ENCODE results near the gene PDCD4. TPM values are rescaled to one million over a fixed set of nuclear protein-coding genes. Genes with fewer than 3 reads are reported as not detected.

PDCD4 gene
- total and polyA plus RNA-seq, 2 of the 13 experiments (the other 11 are each of a cell fraction or from before 2014, with no cell fraction given), result 22.8 to 56.2 TPM

GRCh38 chr10:110918643-110919348 is 47.1 kb downstream of the PDCD4 start, which contains the start of gene BBIP1 (continued):
- 0 out of 2 replicates have a peak, but pooled peaks have one; percentile 11 for TF ChIP-seq TFDP1 (CRISPR knock-in tag; IDR thresholded peaks at IDR 0.05; ENCODE audit: borderline replicate concordance)
- TF ChIP-seq IRF9 (CRISPR knock-in tag; IDR thresholded peaks at IDR 0.05; ENCODE audit: borderline replicate concordance), result no peak; the same call in 1 of the 2 replicates
- TF ChIP-seq PRMT3 (CRISPR knock-in tag; IDR thresholded peaks at IDR 0.05; ENCODE audit: borderline replicate concordance, low read depth), result no peak
- TF ChIP-seq CBX1 (IDR thresholded peaks at IDR 0.05; ENCODE audit: low read depth), result peak; percentile 1
- no peak for TF ChIP-seq ZNF629 (CRISPR knock-in tag; conservative IDR thresholded peaks at IDR 0.05)
- no peak for TF ChIP-seq SMC3 (IDR thresholded peaks at IDR 0.05; ENCODE audit: low read length)
- no peak; the same call in 1 of the 2 replicates for TF ChIP-seq FOXA3 (CRISPR knock-in tag; IDR thresholded peaks at IDR 0.05)
- TF ChIP-seq ZNF709 (CRISPR knock-in tag; IDR thresholded peaks at IDR 0.05), result no peak; the same call in 1 of the 2 replicates
- TF ChIP-seq ZGPAT (CRISPR knock-in tag; IDR thresholded peaks at IDR 0.05), result peak; percentile 72
- no peak for TF ChIP-seq ZBTB46 (CRISPR knock-in tag; IDR thresholded peaks at IDR 0.05; ENCODE audit: borderline replicate concordance)
- peak; percentile 62 for TF ChIP-seq ZBTB40 (IDR thresholded peaks at IDR 0.05)
- peak; percentile 84 for TF ChIP-seq ZBTB40 (CRISPR knock-in tag; IDR thresholded peaks at IDR 0.05)
